Neuronal stem cell (in vitro differentiated cells): Measurements from ENCODE around the gene ARL6IP5.

Experiments used
- DNase-seq: peaks from one replicate; pipeline ENCODE4 v3.0.0-alpha.2; 2013; ENCODE audit warnings: low spot score
- H2AFZ ChIP-seq: one replicate; pipeline ENCODE4 v1.6.1; 2013; ENCODE audit warnings: mild to moderate bottlenecking, low read length, inconsistent platforms
- H2AK5ac ChIP-seq: 2 replicates; pipeline ENCODE4 v1.6.1; 2013; ENCODE audit warnings: low read depth, mild to moderate bottlenecking, inconsistent platforms, low read length, moderate library complexity, mixed read lengths
- H2BK120ac ChIP-seq: 2 replicates; pipeline ENCODE4 v1.6.1; 2013; ENCODE audit warnings: low read depth, mild to moderate bottlenecking, inconsistent platforms, low read length, moderate library complexity, mixed read lengths
- H2BK12ac ChIP-seq: one replicate; pipeline ENCODE4 v1.6.1; 2013; ENCODE audit warnings: low read length, inconsistent platforms
- H2BK15ac ChIP-seq: 2 replicates; pipeline ENCODE4 v1.6.1; 2013; ENCODE audit warnings: mild to moderate bottlenecking, low read length, inconsistent platforms, mixed read lengths
- H2BK5ac ChIP-seq: one replicate; pipeline ENCODE4 v1.6.1; 2013; ENCODE audit warnings: inconsistent platforms, mild to moderate bottlenecking, low read length, moderate library complexity
- H3K14ac ChIP-seq: one replicate; pipeline ENCODE4 v1.6.1; 2013; ENCODE audit warnings: low read length, inconsistent platforms
- H3K18ac ChIP-seq: 2 replicates; pipeline ENCODE4 v1.6.1; 2013; ENCODE audit warnings: low read length, inconsistent platforms
- H3K23ac ChIP-seq: 2 replicates; pipeline ENCODE4 v1.6.1; 2013; ENCODE audit warnings: low read depth, mild to moderate bottlenecking, mixed read lengths, low read length, inconsistent platforms; ENCODE audit not compliant: poor library complexity
- H3K27ac ChIP-seq: replicated peaks from 3 replicates; pipeline ENCODE4 v1.5.1; 2013; ENCODE audit warnings: low read length, inconsistent platforms
- H3K27me3 ChIP-seq, 3 experiments: 2 replicates each; pipeline ENCODE4 v1.6.1; 2013; ENCODE audit warnings: low read length in 3 of 3, mild to moderate bottlenecking in 2 of 3, inconsistent platforms in 1 of 3, low read depth in 1 of 3, mixed read lengths in 1 of 3, moderate library complexity in 1 of 3; ENCODE audit not compliant: control insufficient read depth in 3 of 3, insufficient read depth in 3 of 3
- H3K36me3 ChIP-seq, 2 donors: replicated peaks in 1 of 2; 2 replicates each; pipeline ENCODE4 v1.6.1; 2013; ENCODE audit warnings: low read length in 2 of 2; ENCODE audit not compliant: control insufficient read depth in 2 of 2, insufficient read depth in 2 of 2
- H3K4ac ChIP-seq: 2 replicates; pipeline ENCODE4 v1.6.1; 2013; ENCODE audit warnings: inconsistent platforms, mild to moderate bottlenecking, low read length, moderate library complexity
- H3K4me1 ChIP-seq, 2 donors: 1 replicate in 1 of 2; 2 replicates in 1 of 2; pipeline ENCODE4 v1.6.1; 2013; ENCODE audit warnings: low read length in 2 of 2, low read depth in 1 of 2; ENCODE audit not compliant: control insufficient read depth in 2 of 2, insufficient read depth in 1 of 2
- H3K4me2 ChIP-seq: one replicate; pipeline ENCODE4 v1.6.1; 2013; ENCODE audit warnings: mild to moderate bottlenecking, low read length, inconsistent platforms; ENCODE audit not compliant: insufficient read depth, poor library complexity, severe bottlenecking
- H3K4me3 ChIP-seq, 2 donors: 2 replicates each; pipeline ENCODE4 v1.5.1; 2013; ENCODE audit warnings: low read length in 2 of 2, mild to moderate bottlenecking in 2 of 2, inconsistent platforms in 1 of 2, moderate library complexity in 1 of 2
- H3K79me1 ChIP-seq: one replicate; pipeline ENCODE4 v1.6.1; 2013; ENCODE audit warnings: low read depth, mild to moderate bottlenecking, inconsistent platforms, low read length, moderate library complexity
- H3K9ac ChIP-seq: one replicate; pipeline ENCODE4 v1.6.1; 2013; ENCODE audit warnings: mild to moderate bottlenecking, low read depth, low read length, inconsistent platforms; ENCODE audit not compliant: poor library complexity
- H3K9me3 ChIP-seq, 2 donors: replicated peaks in 1 of 2; 2 replicates each; pipeline versions ENCODE3 to v1.6.1; 2013; ENCODE audit warnings: low read length in 2 of 2, mild to moderate bottlenecking in 2 of 2, inconsistent platforms in 1 of 2, low read depth in 1 of 2, mixed read lengths in 1 of 2, moderate library complexity in 1 of 2; ENCODE audit not compliant: control insufficient read depth in 2 of 2, insufficient read depth in 1 of 2
- H4K8ac ChIP-seq: one replicate; pipeline ENCODE4 v1.6.1; 2013; ENCODE audit warnings: low read depth, mild to moderate bottlenecking, inconsistent platforms, low read length, moderate library complexity
- H4K91ac ChIP-seq: one replicate; pipeline ENCODE4 v1.6.1; 2013; ENCODE audit warnings: low read length, low read depth, mild to moderate bottlenecking, inconsistent platforms; ENCODE audit not compliant: poor library complexity
- WGBS, 2 donors: extraction: QIAGEN DNeasy Blood & Tissue Kit; methylation state at CpG; one replicate each; pipeline ENCODE4 v1.1.7; 2013; ENCODE audit warnings: missing lambda C conversion rate in 2 of 2, mixed read lengths in 1 of 2; ENCODE audit not compliant: insufficient read length in 2 of 2, insufficient replicate concordance in 1 of 2; ENCODE audit errors: extremely low coverage in 2 of 2; 5-methylcytosine and 5-hydroxymethylcytosine counted together

ARL6IP5 gene

GRCh38 chr3:69126216-69126615 lies 41.5 kb downstream of the ARL6IP5 start:
- no CpG with 5 or more reads among the region's 3 CpGs for WGBS, 2 donors
- no peak for DNase-seq
- Histone ChIP-seq H3K9me3 (no peaks in the 10 kb centered on the region), H3K9ac (no peak overlapping the region), H2BK12ac (no peak overlapping the region), H2BK120ac (no peak overlapping the region), H4K91ac (no peak overlapping the region), H3K79me1 (no peaks in the 10 kb centered on the region), H3K36me3 (no peaks in the 10 kb centered on the region), H3K4me3 (no peak overlapping the region), H3K4me1 (peaks cover 0 to 3% of the 10 kb centered on the region in 2 donors), H3K4me2 (no peak overlapping the region), H2AK5ac (no peak overlapping the region), H2AFZ (no peak overlapping the region), H2BK15ac (no peak overlapping the region), H3K27ac (no peak overlapping the region), H3K18ac (no peak overlapping the region), H3K23ac (no peak overlapping the region), H2BK5ac (no peak overlapping the region), H3K4ac (no peak overlapping the region), H3K27me3 (no peaks in the 10 kb centered on the region), H3K14ac (no peak overlapping the region), H4K8ac (no peak overlapping the region)

GRCh38 chr3:69126999-69127398 lies 42.3 kb downstream of the ARL6IP5 start:
- no CpG with 5 or more reads among the region's 2 CpGs for WGBS, 2 donors

DNA sequence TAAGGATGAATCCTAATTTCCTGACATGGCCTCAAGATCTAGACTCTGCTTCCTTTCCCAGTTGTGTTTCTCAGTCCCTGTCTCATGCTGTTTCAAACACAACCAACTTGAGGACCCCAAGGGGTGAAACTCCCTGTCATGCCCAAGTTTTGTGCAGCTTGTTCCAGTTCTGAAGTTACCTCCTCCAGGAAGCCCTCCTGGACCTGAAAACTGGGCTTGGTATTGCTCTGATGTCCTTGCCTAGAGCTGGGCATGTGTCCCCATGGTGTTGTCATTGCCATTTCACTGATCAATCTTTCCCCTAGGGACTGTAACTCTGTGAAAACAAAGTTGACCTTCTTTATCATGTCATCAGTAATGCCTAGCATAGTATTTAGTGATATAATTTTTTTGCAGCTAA lies 43.8 kb downstream of the ARL6IP5 start:
- no peak overlapping the region for H3K18ac ChIP-seq
- H2BK12ac ChIP-seq = no peak overlapping the region
- no peak overlapping the region for H3K9ac ChIP-seq
- H2BK15ac ChIP-seq = no peak overlapping the region
- H2BK5ac ChIP-seq = no peak overlapping the region
- H2BK120ac ChIP-seq = no peak overlapping the region
- no peak overlapping the region for H3K14ac ChIP-seq
- no peak overlapping the region for H4K8ac ChIP-seq
- H3K79me1 ChIP-seq = no peaks in the 10 kb centered on the region
- H4K91ac ChIP-seq = no peak overlapping the region
- no peak overlapping the region for H3K4me2 ChIP-seq
- no peak overlapping the region for H2AFZ ChIP-seq
- H2AK5ac ChIP-seq = no peak overlapping the region
- H3K27me3 ChIP-seq = no peaks in the 10 kb centered on the region
- H3K36me3 ChIP-seq = no peaks in the 10 kb centered on the region
- H3K23ac ChIP-seq = no peak overlapping the region
- no peaks in the 10 kb centered on the region for H3K9me3 ChIP-seq
- no peak overlapping the region for H3K27ac ChIP-seq
- no peak overlapping the region for H3K4ac ChIP-seq
- H3K4me3 ChIP-seq = no peak overlapping the region
- H3K4me1 ChIP-seq = peaks cover 0 to 1% of the 10 kb centered on the region in 2 donors
- DNase-seq = no peak

More at GRCh38 chr3:69126999-69127398, 42.3 kb downstream of the ARL6IP5 start:
- H3K79me1 ChIP-seq = no peaks in the 10 kb centered on the region
- no peak overlapping the region for H2AFZ ChIP-seq
- no peak overlapping the region for H2BK12ac ChIP-seq
- no peak overlapping the region for H3K14ac ChIP-seq
- H2BK5ac ChIP-seq = no peak overlapping the region
- H3K9ac ChIP-seq = no peak overlapping the region
- H2AK5ac ChIP-seq = no peak overlapping the region
- no peak overlapping the region for H3K18ac ChIP-seq
- H3K27ac ChIP-seq = no peak overlapping the region
- H3K27me3 ChIP-seq = no peaks in the 10 kb centered on the region
- no peaks in the 10 kb centered on the region for H3K9me3 ChIP-seq
- H3K4me3 ChIP-seq = no peak overlapping the region
- H3K4me2 ChIP-seq = no peak overlapping the region
- no peak overlapping the region for H2BK15ac ChIP-seq
- H3K23ac ChIP-seq = no peak overlapping the region
- no peaks in the 10 kb centered on the region for H3K36me3 ChIP-seq
- peaks cover 0 to 2% of the 10 kb centered on the region in 2 donors for H3K4me1 ChIP-seq
- no peak overlapping the region for H4K91ac ChIP-seq
- H4K8ac ChIP-seq = no peak overlapping the region
- H2BK120ac ChIP-seq = no peak overlapping the region
- H3K4ac ChIP-seq = no peak overlapping the region
- DNase-seq = no peak

DNA sequence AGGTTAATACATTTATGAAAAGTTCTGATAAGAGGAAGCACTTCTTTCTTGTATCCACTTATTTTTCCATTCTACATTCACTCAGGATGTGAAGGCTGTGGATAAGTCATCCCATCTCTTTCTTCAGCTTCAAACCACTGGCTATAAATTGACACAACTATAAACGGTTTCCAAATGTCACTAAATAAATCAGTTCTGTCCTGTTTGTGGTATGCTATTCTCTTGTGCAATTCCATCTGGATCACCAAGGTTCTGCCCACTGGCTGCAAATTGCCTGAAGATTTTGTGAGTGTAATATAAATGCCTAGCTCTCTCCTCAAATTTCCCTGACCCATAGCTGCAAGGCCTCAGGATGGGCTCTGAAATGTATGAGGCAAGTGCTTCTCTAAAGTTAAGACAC lies 44.8 kb downstream of the ARL6IP5 start:
- DNase-seq = no peak

More for the DNA sequence above, 44.8 kb downstream of the ARL6IP5 start:
- Histone ChIP-seq H3K23ac (no peak overlapping the region), H2BK12ac (no peak overlapping the region), H3K9me3 (no peaks in the 10 kb centered on the region), H2AK5ac (no peak overlapping the region), H3K27ac (no peak overlapping the region), H2BK5ac (no peak overlapping the region), H3K27me3 (no peaks in the 10 kb centered on the region), H3K79me1 (no peaks in the 10 kb centered on the region), H2BK120ac (no peak overlapping the region), H2AFZ (no peak overlapping the region), H3K9ac (no peak overlapping the region), H2BK15ac (no peak overlapping the region), H4K91ac (no peak overlapping the region), H3K4me3 (no peak overlapping the region), H3K4me1 (peaks cover 0 to 1% of the 10 kb centered on the region in 2 donors), H3K4ac (no peak overlapping the region), H4K8ac (no peak overlapping the region), H3K14ac (no peak overlapping the region), H3K4me2 (no peak overlapping the region), H3K18ac (no peak overlapping the region), H3K36me3 (no peaks in the 10 kb centered on the region)
- no CpG with 5 or more reads among the region's 1 CpG for WGBS, 2 donors
